GM19099 (cell line): ENCODE measurements around the gene CFAP68.
A peak's percentile ranks its signal among the peaks of the same experiment; 100 is the strongest.

Experiments
- POLR2A ChIP-seq: IDR thresholded peaks from 3 replicates; pipeline ENCODE4 v1.6.1; 2011; ENCODE audit warnings: low read depth; ENCODE audit not compliant: insufficient read length; ENCODE audit errors: extremely low read depth

Gene CFAP68

GRCh38 chr11:111849631-111850030 lies 29.7 kb upstream of the CFAP68 start:
- no peak for TF ChIP-seq POLR2A

- TF ChIP-seq POLR2A: no peak
Measured at GRCh38 chr11:111851067-111851466, 28.3 kb upstream of the CFAP68 start.

GRCh38 chr11:111851636-111852035 lies 27.7 kb upstream of the CFAP68 start:
- TF ChIP-seq POLR2A: no peak

GRCh38 chr11:111852103-111852502 lies 27.2 kb upstream of the CFAP68 start:
- no peak for TF ChIP-seq POLR2A

- no peak for TF ChIP-seq POLR2A
Measured at GRCh38 chr11:111855506-111855905, 23.8 kb upstream of the CFAP68 start.

- TF ChIP-seq POLR2A: no peak
Measured at GRCh38 chr11:111860257-111860656, 19.1 kb upstream of the CFAP68 start.

- TF ChIP-seq POLR2A: no peak
Measured at GRCh38 chr11:111870113-111870512, 9.2 kb upstream of the CFAP68 start.

- no peak for TF ChIP-seq POLR2A
Measured at GRCh38 chr11:111870522-111870885, 8.8 kb upstream of the CFAP68 start.

- TF ChIP-seq POLR2A: peak; percentile 68
Measured at GRCh38 chr11:111870886-111871692, 8.3 kb upstream of the CFAP68 start, which contains the start of gene ALG9. ALG9 (minus strand) TSS chr11:111871581; CDS start chr11:111871482, 99 bp downstream.

GRCh38 chr11:111871693-111872161 lies 7.6 kb upstream of the CFAP68 start:
- TF ChIP-seq POLR2A: no peak

- TF ChIP-seq POLR2A: no peak
Measured at GRCh38 chr11:111878385-111878848, 924 bp upstream of the CFAP68 start.

- TF ChIP-seq POLR2A: no peak
Measured at GRCh38 chr11:111879637-111879960, 258 bp downstream of the CFAP68 start.

- TF ChIP-seq POLR2A: no peak
Measured at GRCh38 chr11:111882202-111882601, 2.9 kb downstream of the CFAP68 start.

GRCh38 chr11:111886032-111886431 lies 6.7 kb downstream of the CFAP68 start:
- TF ChIP-seq POLR2A: no peak

- no peak for TF ChIP-seq POLR2A
Measured at GRCh38 chr11:111886844-111887243, 7.5 kb downstream of the CFAP68 start.

- TF ChIP-seq POLR2A: no peak
Measured at GRCh38 chr11:111905411-111905810, 26.1 kb downstream of the CFAP68 start.
